HepG2 (cell line): ENCODE results near the gene IRS1. TPM values are rescaled to one million over a fixed set of nuclear protein-coding genes. Genes with fewer than 3 reads are reported as not detected.

Experiments used
- ATAC-seq: fragments of 200-7000 bp; cut with Tn5 transposase; 3 replicates; pipeline ENCODE4 v1.9.1; 2020; ENCODE audit warnings: mild to moderate bottlenecking, moderate library complexity
- BruUV-seq: library from RNA; stranded (reverse); fragments of 400-500 nt; replicated peaks from 2 replicates; lab custom pipeline; 2021; lab: Mats Ljungman, UMichigan
- CTCF ChIA-PET: fragments of 300-600 bp; formaldehyde crosslinking; extraction: SDS; loops from one replicate; lab custom pipeline; 2021; ENCODE audit warnings: low total read pairs, inconsistent platforms, low intra/inter-chr PET ratio; lab: Yijun Ruan, JAX
- POLR2A ChIA-PET: fragments of 350-600 bp; sonication (Branson Sonifier 250); formaldehyde crosslinking; loops from one replicate; lab custom pipeline; 2020; ENCODE audit warnings: antibody characterized with exemption, inconsistent platforms; lab: Yijun Ruan, JAX
- DNase-seq: peaks from one replicate; pipeline ENCODE4 v3.0.0-alpha.2; 2015; ENCODE audit warnings: low spot score
- FAIRE-seq: peaks from 3 replicates; lab custom pipeline; 2011; peaks lifted over from hg19 to GRCh38; lab: Jason Lieb, UNC
- H2AFZ ChIP-seq: one replicate; pipeline ENCODE4 v1.6.1; 2011; ENCODE audit warnings: low read length, inconsistent platforms
- H3K27ac ChIP-seq: fragments of 300-600 bp; 3 replicates; pipeline ENCODE4 v1.8.0; 2011; ENCODE audit warnings: mixed run types, mild to moderate bottlenecking, mixed read lengths, low read length, inconsistent platforms; ENCODE audit not compliant: insufficient read depth; ENCODE audit errors: extremely low read length
- H3K27me3 ChIP-seq, 2 experiments: fragments of 200-600 bp in 1 of 2; 2 replicates in 1 of 2; 3 replicates in 1 of 2; pipeline versions ENCODE4 v1.6.0 to v1.8.0; 2011; ENCODE audit warnings: low read length in 2 of 2, mild to moderate bottlenecking in 2 of 2, moderate library complexity in 2 of 2, inconsistent platforms in 1 of 2; ENCODE audit not compliant: insufficient read depth in 2 of 2, control insufficient read depth in 1 of 2
- H3K36me3 ChIP-seq, 2 experiments: fragments of 200-600 bp in 1 of 2; replicated peaks in 1 of 2; 2 replicates in 1 of 2; 3 replicates in 1 of 2; pipeline versions ENCODE4 v1.5.1 to v1.8.0; 2011; ENCODE audit warnings: low read length in 2 of 2, inconsistent platforms in 1 of 2; ENCODE audit not compliant: insufficient read depth in 2 of 2, control insufficient read depth in 1 of 2
- H3K4me1 ChIP-seq: 2 replicates; pipeline ENCODE4 v1.5.1; 2012; ENCODE audit warnings: low read length, inconsistent platforms; ENCODE audit not compliant: insufficient read depth
- H3K4me2 ChIP-seq: 2 replicates; pipeline ENCODE4 v1.6.0; 2011; ENCODE audit warnings: low read depth, low read length, inconsistent platforms
- H3K4me3 ChIP-seq, 3 experiments: fragments of 200-600 bp in 1 of 3; sonication (generic), shearing (Covaris generic) in 1 of 3; replicated peaks in 1 of 3; 2 replicates each; pipeline ENCODE4 v1.5.1; 2011 to 2016; ENCODE audit warnings: low read length in 3 of 3, inconsistent platforms in 2 of 3, low read depth in 2 of 3, mild to moderate bottlenecking in 2 of 3, control low read depth in 1 of 3, mixed read lengths in 1 of 3; ENCODE audit not compliant: insufficient read depth in 1 of 3
- H3K79me2 ChIP-seq: one replicate; pipeline ENCODE4 v1.6.1; 2011; ENCODE audit warnings: low read length, inconsistent platforms; ENCODE audit not compliant: insufficient read depth
- H3K9ac ChIP-seq: 2 replicates; pipeline ENCODE4 v1.6.0; 2011; ENCODE audit warnings: mild to moderate bottlenecking, low read depth, low read length, inconsistent platforms; ENCODE audit not compliant: insufficient read depth
- H3K9me3 ChIP-seq: 2 replicates; pipeline ENCODE4 v1.5.1; 2012; ENCODE audit warnings: mild to moderate bottlenecking, low read length
- H4K20me1 ChIP-seq: 2 replicates; pipeline ENCODE4 v1.6.0; 2011; ENCODE audit warnings: inconsistent platforms, mild to moderate bottlenecking, low read length, moderate library complexity; ENCODE audit not compliant: insufficient read depth
- ARNT2 ChIP-seq: sonication (generic); formaldehyde crosslinking; IDR thresholded peaks from 2 replicates; pipeline ENCODE4 v1.8.0; 2022; ENCODE audit warnings: mild to moderate bottlenecking, low read depth, missing genetic modification reagents, moderate library complexity
- EZH2 ChIP-seq: conservative IDR thresholded peaks from 2 replicates; pipeline ENCODE4 v1.6.1; 2012; ENCODE audit warnings: mild to moderate bottlenecking, low read depth, low read length, moderate library complexity
- MXD1 ChIP-seq: sonication (generic); formaldehyde crosslinking; IDR thresholded peaks from 2 replicates; pipeline ENCODE4 v1.4.0; 2020; ENCODE audit warnings: mild to moderate bottlenecking, missing genetic modification reagents
- PHF8 ChIP-seq: sonication (generic); formaldehyde crosslinking; IDR thresholded peaks from 2 replicates; pipeline ENCODE4 v1.5.0; 2020; ENCODE audit warnings: missing genetic modification reagents
- SMAD3 ChIP-seq: sonication (generic); formaldehyde crosslinking; IDR thresholded peaks from 2 replicates; pipeline ENCODE4 v1.4.0; 2020; ENCODE audit warnings: missing genetic modification reagents
- TAF1 ChIP-seq: sonication (generic); formaldehyde crosslinking; IDR thresholded peaks from 2 replicates; pipeline ENCODE4 v1.4.0; 2020; ENCODE audit warnings: missing genetic modification reagents
- ZMYM2 ChIP-seq: sonication (generic); formaldehyde crosslinking; IDR thresholded peaks from 2 replicates; pipeline ENCODE4 v1.8.0; 2022; ENCODE audit warnings: mild to moderate bottlenecking, missing genetic modification reagents
- ZNF160 ChIP-seq: sonication (generic); formaldehyde crosslinking; IDR thresholded peaks from 2 replicates; pipeline ENCODE4 v1.8.0; 2022; ENCODE audit warnings: mild to moderate bottlenecking, inconsistent platforms, missing genetic modification reagents
- ZNF317 ChIP-seq: sonication (generic); formaldehyde crosslinking; IDR thresholded peaks from 2 replicates; pipeline ENCODE4 v1.5.0; 2020; ENCODE audit warnings: mild to moderate bottlenecking, missing genetic modification reagents
- ZNF44 ChIP-seq: sonication (generic); formaldehyde crosslinking; IDR thresholded peaks from 2 replicates; pipeline ENCODE4 v1.5.1; 2020; ENCODE audit warnings: mild to moderate bottlenecking, missing genetic modification reagents
- ZNF563 ChIP-seq: sonication (generic); formaldehyde crosslinking; IDR thresholded peaks from 2 replicates; pipeline ENCODE4 v1.8.0; 2022; ENCODE audit warnings: mild to moderate bottlenecking, moderate library complexity, missing genetic modification reagents
- ZNF574 ChIP-seq: sonication (generic); formaldehyde crosslinking; IDR thresholded peaks from 2 replicates; pipeline ENCODE4 v1.4.0; 2020; ENCODE audit warnings: missing genetic modification reagents
- ZNF709 ChIP-seq: sonication (generic); formaldehyde crosslinking; IDR thresholded peaks from 2 replicates; pipeline ENCODE4 v1.5.0; 2020; ENCODE audit warnings: mild to moderate bottlenecking, missing genetic modification reagents
- ZNF788 ChIP-seq: sonication (generic); formaldehyde crosslinking; IDR thresholded peaks from 2 replicates; pipeline ENCODE4 v1.5.0; 2020; ENCODE audit warnings: mild to moderate bottlenecking, missing genetic modification reagents, borderline replicate concordance
- WGBS: methylation state at CpG from one replicate; pipeline ENCODE4 v1.1.6; 2017; ENCODE audit warnings: low lambda C conversion rate; 5-methylcytosine and 5-hydroxymethylcytosine counted together
- in situ Hi-C: cut with HindIII; loops from 2 replicates; pipeline ENCODE4 v1.10.0; 2017; ENCODE audit warnings: low pct_unique_long_range_greater_than_20kb; ENCODE audit not compliant: extremely low pct_ligation_motif_present
- intact Hi-C: fragments of 100-400 bp; cut with micrococcal nuclease; formaldehyde crosslinking; loops from one replicate; pipeline ENCODE4 v1.10.0; 2022; ENCODE audit not compliant: unreplicated experiment
- polyA plus RNA-seq, 8 experiments: library from polyadenylated mRNA; depleted of rRNA in 3 of 8; stranded (reverse) in 7 of 8; unstranded in 1 of 8; fragments of >200 nt; fragmentation: Illumina TruSeq in 4 of 8; extraction: Trizol in 4 of 8; gene quantifications; 2 replicates each; pipeline versions ENCODE4 v1.2.1 to v1.2.3, GENCODE V29; 2011 to 2016; ENCODE audit warnings: low read depth in 4 of 8, missing spikeins in 1 of 8, mixed read lengths in 1 of 8; ENCODE audit not compliant: insufficient read depth in 1 of 8
- total RNA-seq, 5 experiments: library from RNA; depleted of rRNA; stranded (reverse); fragments of >200 nt; fragmentation: Illumina TruSeq; extraction: Trizol; gene quantifications; 2 replicates each; pipeline ENCODE4 v1.2.3, GENCODE V29; 2016; ENCODE audit warnings: low read depth in 1 of 5

IRS1 gene
- total and polyA plus RNA-seq, 2 of the 13 experiments (the other 11 are each of a cell fraction or from before 2014, with no cell fraction given), result 8.7 to 9.0 TPM

GRCh38 chr2:226796012-226796839, 3.4 kb downstream of the IRS1 start:
- FAIRE-seq (no peak), DNase-seq (no peak), ATAC-seq (0 out of 3 replicates have a peak, but pooled peaks have one; percentile 0)
- H3K9ac ChIP-seq, result no peak overlapping the region
- H2AFZ ChIP-seq, result no peak overlapping the region
- ChIA-PET POLR2A (interaction anchor here (1.1 to 1.8 kb wide), 2 partner anchors 35 to 318 kb away, joined by 4 read pairs; no protein-coding TSS in a partner anchor), CTCF (no interaction called here)
- intact Hi-C loops, result no loop called here
- H3K4me3 ChIP-seq, result peak overlapping the region in 1 of 3 experiments; percentile 56; a peak in 1 of 6 replicates
- 97% methylated on average over 18 of the region's 25 CpGs for WGBS
- H3K36me3 ChIP-seq, result peaks cover 0 to 1% of the 10 kb centered on the region in 2 experiments; a peak in 1 of 5 replicates
- in situ Hi-C loops, result loop anchor here (10.0 kb wide), 3 partner anchors 61 to 581 kb away; no protein-coding TSS in a partner anchor
- peaks cover 80% of the 10 kb centered on the region for H3K4me1 ChIP-seq
- H3K27me3 ChIP-seq, result no peaks in the 10 kb centered on the region
- H3K79me2 ChIP-seq, result peaks cover 65% of the 10 kb centered on the region
- H3K4me2 ChIP-seq, result peak overlapping the region; percentile 77
- H4K20me1 ChIP-seq, result no peaks in the 10 kb centered on the region
- no TSS peak for BruUV-seq
- H3K9me3 ChIP-seq, result no peaks in the 10 kb centered on the region
- H3K27ac ChIP-seq, result no peak overlapping the region
- 0 out of 2 replicates have a peak, but pooled peaks have one; percentile 43 for TF ChIP-seq ZMYM2 (CRISPR knock-in tag)
- 0 out of 2 replicates have a peak, but pooled peaks have one; percentile 63 for TF ChIP-seq ZNF709 (CRISPR knock-in tag)
- no peak for TF ChIP-seq ZNF44 (CRISPR knock-in tag)
- TF ChIP-seq PHF8 (CRISPR knock-in tag), result 0 out of 2 replicates have a peak, but pooled peaks have one; percentile 30
- no peak for TF ChIP-seq SMAD3 (CRISPR knock-in tag)
- peak; percentile 31 for TF ChIP-seq ZNF574 (CRISPR knock-in tag)
- 0 out of 2 replicates have a peak, but pooled peaks have one; percentile 12 for TF ChIP-seq ZNF317 (CRISPR knock-in tag)
- 0 out of 2 replicates have a peak, but pooled peaks have one; percentile 8 for TF ChIP-seq ZNF160 (CRISPR knock-in tag)
- no peak for TF ChIP-seq TAF1 (CRISPR knock-in tag)
- 0 out of 2 replicates have a peak, but pooled peaks have one; percentile 19 for TF ChIP-seq ARNT2 (CRISPR knock-in tag)
- peak; percentile 38; the same call in 1 of the 2 replicates for TF ChIP-seq ZNF563
- peak; percentile 27 for TF ChIP-seq ZNF788 (CRISPR knock-in tag)
- peak; percentile 47; the same call in 1 of the 2 replicates for TF ChIP-seq MXD1 (CRISPR knock-in tag)
- TF ChIP-seq EZH2, result no peak
